Calu3 (cell line): Measurements from ENCODE around the gene FBN3. TPM values are rescaled to one million over a fixed set of nuclear protein-coding genes. Genes with fewer than 3 reads are reported as not detected.

Experiments used
- BruUV-seq: library from RNA; stranded (reverse); fragments of 400-500 nt; replicated peaks from 2 replicates; lab custom pipeline; 2021; lab: Mats Ljungman, UMichigan
- CTCF ChIA-PET: fragments of 300-600 bp; sonication (Branson Sonifier 250); formaldehyde crosslinking; loops from one replicate; lab custom pipeline; 2022; ENCODE audit warnings: antibody characterized with exemption; lab: Charles Lee
- DNase-seq: peaks from one replicate; pipeline ENCODE4 v3.0.0; 2022
- H3K27ac Mint-ChIP-seq: one replicate; pipeline ENCODE4 v1.8.0; 2022; ENCODE audit warnings: mixed read lengths; ENCODE audit not compliant: unreplicated experiment
- H3K27me3 Mint-ChIP-seq: one replicate; pipeline ENCODE4 v1.8.0; 2022; ENCODE audit warnings: mixed read lengths; ENCODE audit not compliant: unreplicated experiment
- H3K36me3 Mint-ChIP-seq: one replicate; pipeline ENCODE4 v1.8.0; 2022; ENCODE audit warnings: mild to moderate bottlenecking, moderate library complexity, mixed read lengths; ENCODE audit not compliant: insufficient read depth, unreplicated experiment
- H3K4me1 Mint-ChIP-seq: one replicate; pipeline ENCODE4 v1.8.0; 2022; ENCODE audit warnings: mild to moderate bottlenecking, low read depth, mixed read lengths; ENCODE audit not compliant: unreplicated experiment
- H3K4me3 Mint-ChIP-seq: one replicate; pipeline ENCODE4 v1.8.0; 2022; ENCODE audit warnings: mild to moderate bottlenecking, low read depth, moderate library complexity, mixed read lengths; ENCODE audit not compliant: unreplicated experiment
- H3K9me3 Mint-ChIP-seq: one replicate; pipeline ENCODE4 v1.8.0; 2022; ENCODE audit warnings: low read depth, mixed read lengths; ENCODE audit not compliant: unreplicated experiment
- intact Hi-C: fragments of 100-400 bp; cut with micrococcal nuclease; formaldehyde crosslinking; loops from one replicate; pipeline ENCODE4 v1.10.0; 2022; ENCODE audit not compliant: unreplicated experiment
- total RNA-seq: library from RNA; stranded (reverse); gene quantifications from 2 replicates; pipeline ENCODE4 v1.2.3, GENCODE V29; 2022
- TF ChIP-seq, protein P1 (sequence below): fragments of 200-600 bp; IDR thresholded peaks from one replicate; pipeline ENCODE4 v1.8.0; 2022; ENCODE audit warnings: antibody characterized with exemption; ENCODE audit not compliant: unreplicated experiment

FBN3 gene
- total RNA-seq, 1 experiment from 2014 or later = not detected

GRCh38 chr19:8142513-8142900 is 6.9 kb downstream of the FBN3 start:
- Mint-ChIP-seq H3K4me3 (no peak overlapping the region), H3K4me1 (no peaks in the 10 kb centered on the region), H3K27ac (no peak overlapping the region), H3K36me3 (no peaks in the 10 kb centered on the region), H3K27me3 (peaks cover 36% of the 10 kb centered on the region), H3K9me3 (no peaks in the 10 kb centered on the region)
- BruUV-seq = no TSS peak
- TF ChIP-seq, protein P1, sequence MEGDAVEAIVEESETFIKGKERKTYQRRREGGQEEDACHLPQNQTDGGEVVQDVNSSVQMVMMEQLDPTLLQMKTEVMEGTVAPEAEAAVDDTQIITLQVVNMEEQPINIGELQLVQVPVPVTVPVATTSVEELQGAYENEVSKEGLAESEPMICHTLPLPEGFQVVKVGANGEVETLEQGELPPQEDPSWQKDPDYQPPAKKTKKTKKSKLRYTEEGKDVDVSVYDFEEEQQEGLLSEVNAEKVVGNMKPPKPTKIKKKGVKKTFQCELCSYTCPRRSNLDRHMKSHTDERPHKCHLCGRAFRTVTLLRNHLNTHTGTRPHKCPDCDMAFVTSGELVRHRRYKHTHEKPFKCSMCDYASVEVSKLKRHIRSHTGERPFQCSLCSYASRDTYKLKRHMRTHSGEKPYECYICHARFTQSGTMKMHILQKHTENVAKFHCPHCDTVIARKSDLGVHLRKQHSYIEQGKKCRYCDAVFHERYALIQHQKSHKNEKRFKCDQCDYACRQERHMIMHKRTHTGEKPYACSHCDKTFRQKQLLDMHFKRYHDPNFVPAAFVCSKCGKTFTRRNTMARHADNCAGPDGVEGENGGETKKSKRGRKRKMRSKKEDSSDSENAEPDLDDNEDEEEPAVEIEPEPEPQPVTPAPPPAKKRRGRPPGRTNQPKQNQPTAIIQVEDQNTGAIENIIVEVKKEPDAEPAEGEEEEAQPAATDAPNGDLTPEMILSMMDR = no peak
- intact Hi-C loops = no loop called here
- CTCF ChIA-PET = interaction anchor here (0.5 kb wide), 1 partner anchor 15 kb away, joined by 3 read pairs; no protein-coding TSS in a partner anchor
- no peak for DNase-seq

- no peak for DNase-seq
- Mint-ChIP-seq H3K36me3 (no peaks in the 10 kb centered on the region), H3K9me3 (no peaks in the 10 kb centered on the region), H3K4me3 (no peak overlapping the region), H3K4me1 (no peaks in the 10 kb centered on the region), H3K27ac (no peak overlapping the region), H3K27me3 (peaks cover 30% of the 10 kb centered on the region)
- BruUV-seq = no TSS peak
- intact Hi-C loops = no loop called here
- TF ChIP-seq, protein P1 = no peak
- CTCF ChIA-PET = interaction anchor here (0.5 to 0.7 kb wide), 3 partner anchors 15 to 221 kb away, joined by 3 to 4 read pairs (median 3); no protein-coding TSS in a partner anchor
These were observed 7.5 kb downstream of the FBN3 start for GRCh38 chr19:8141726-8142512.

- no peak overlapping the region for H3K4me3 Mint-ChIP-seq
- CTCF ChIA-PET = no interaction called here
- H3K9me3 Mint-ChIP-seq = no peaks in the 10 kb centered on the region
- H3K27me3 Mint-ChIP-seq = peaks cover 8% of the 10 kb centered on the region
- no TSS peak for BruUV-seq
- H3K27ac Mint-ChIP-seq = no peak overlapping the region
- H3K36me3 Mint-ChIP-seq = no peaks in the 10 kb centered on the region
- intact Hi-C loops = no loop called here
- TF ChIP-seq, protein P1 = no peak
- no peaks in the 10 kb centered on the region for H3K4me1 Mint-ChIP-seq
- no peak for DNase-seq
These were observed 11.2 kb downstream of the FBN3 start for GRCh38 chr19:8138201-8138600.

GRCh38 chr19:8137425-8137824 is 12.0 kb downstream of the FBN3 start:
- CTCF ChIA-PET = no interaction called here
- DNase-seq = no peak
- H3K36me3 Mint-ChIP-seq = no peaks in the 10 kb centered on the region
- intact Hi-C loops = no loop called here
- H3K27ac Mint-ChIP-seq = no peak overlapping the region
- no peaks in the 10 kb centered on the region for H3K9me3 Mint-ChIP-seq
- H3K27me3 Mint-ChIP-seq = peaks cover 9% of the 10 kb centered on the region
- no peaks in the 10 kb centered on the region for H3K4me1 Mint-ChIP-seq
- TF ChIP-seq, protein P1 = no peak
- BruUV-seq = no TSS peak
- no peak overlapping the region for H3K4me3 Mint-ChIP-seq
